ENCODE measurements around the gene IGF2BP2. TPM values are rescaled to one million over a fixed set of nuclear protein-coding genes. Genes with fewer than 3 reads are reported as not detected.
"Not testable (repeated sequence)": the region's sequence is repeated elsewhere in the genome, so short reads cannot be mapped to it uniquely, and the experiment has no call there.

Gene IGF2BP2
- total RNA-seq, 1 experiment from 2014 or later: 135 TPM

DNA sequence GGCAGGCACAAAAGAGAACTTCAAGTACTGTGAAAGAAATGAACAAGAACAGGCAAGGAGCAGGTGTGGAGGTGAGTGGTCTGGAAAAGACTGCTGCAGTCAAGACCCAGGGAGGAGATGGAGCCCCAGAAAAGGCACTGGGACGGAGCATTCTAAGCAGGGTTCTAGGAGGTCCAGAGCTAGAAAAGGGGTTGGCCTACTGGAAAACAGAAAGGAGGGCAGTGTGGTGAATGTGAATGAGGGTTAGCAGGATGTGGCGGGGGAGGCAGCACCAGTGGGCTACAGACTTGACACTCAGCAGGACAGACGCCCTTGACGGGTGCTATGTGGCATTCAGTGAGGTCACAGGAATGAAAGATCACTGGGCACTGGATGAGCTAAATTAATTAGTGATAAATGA is 163.1 kb downstream of the IGF2BP2 start:
- ChIA-PET CTCF (interaction anchor here (0.7 to 2.9 kb wide), 5 partner anchors 8 to 298 kb away, joined by 3 to 24 read pairs (median 11); no protein-coding TSS in a partner anchor), RAD21 (ENCODE audit: low non-redundant PET in 1 of 2, low total read pairs in 2 of 2, uncharacterized antibody in 2 of 2, unreplicated experiment in 2 of 2) (no interaction called here), POLR2A (no interaction called here)
- peaks cover 2 to 24% of the 10 kb centered on the region in 2 experiments; a peak in 3 of 4 replicates for H3K4me1 ChIP-seq (ENCODE audit: control insufficient read depth in 1 of 2, insufficient read depth in 2 of 2, low read length in 2 of 2)
- no TSS peak for BruUV-seq (replicated peaks)
- DNase-seq (ENCODE audit: low read depth, low spot score): no peak
- no peaks in the 10 kb centered on the region for H3K9me2 ChIP-seq (ENCODE audit: insufficient read depth)
- no peaks in the 10 kb centered on the region for H3K27me3 ChIP-seq (ENCODE audit: insufficient read depth, low read length)
- H3K4me2 ChIP-seq (ENCODE audit: low read length): no peak overlapping the region
- no peak for TF ChIP-seq TCF7L2 (IDR thresholded peaks at IDR 0.05; ENCODE audit: borderline replicate concordance, extremely low read depth, insufficient read depth, insufficient read length)
- no peak for TF ChIP-seq EZH2phosphoT487 (IDR thresholded peaks at IDR 0.05; ENCODE audit: borderline replicate concordance)
- TF ChIP-seq POLR2AphosphoS5 (IDR thresholded peaks at IDR 0.05; ENCODE audit: low read depth, low read length): no peak
- TF ChIP-seq YY1 (IDR thresholded peaks at IDR 0.05; ENCODE audit: extremely low read depth, insufficient replicate concordance, low read depth, low read length): no peak
- no peak for TF ChIP-seq ZNF274 (IDR thresholded peaks at IDR 0.05; ENCODE audit: low read depth, low read length)
- no peak for TF ChIP-seq JUND (IDR thresholded peaks at IDR 0.05)
- no peak for TF ChIP-seq CEBPB (IDR thresholded peaks at IDR 0.05; ENCODE audit: low read depth)
- TF ChIP-seq RAD21 (IDR thresholded peaks at IDR 0.05; ENCODE audit: low read depth): no peak
- no peak for TF ChIP-seq EGR1 (IDR thresholded peaks at IDR 0.05; ENCODE audit: low read depth)
- peaks cover 13 to 21% of the 10 kb centered on the region in 2 experiments for H3K36me3 ChIP-seq (ENCODE audit: control insufficient read depth in 1 of 2, insufficient read depth in 2 of 2, low read length in 2 of 2)
- H2AFZ ChIP-seq (ENCODE audit: low read depth, low read length, poor library complexity, severe bottlenecking): no peak overlapping the region
- no peak overlapping the region for H3K4me3 ChIP-seq (replicated peaks in 1 of 2; ENCODE audit: low read depth in 1 of 2, low read length in 2 of 2)
- H3K9me3 ChIP-seq (ENCODE audit: control insufficient read depth in 1 of 2, insufficient read depth in 1 of 2, low read depth in 1 of 2, low read length in 2 of 2): no peaks in the 10 kb centered on the region
- no peak for ATAC-seq
- no peak overlapping the region for H3K9ac ChIP-seq (ENCODE audit: low read length)
- H3K79me2 ChIP-seq (ENCODE audit: insufficient read depth, low read length): peaks cover 10% of the 10 kb centered on the region; the same call in 1 of the 2 replicates
- intact Hi-C loops (cut with micrococcal nuclease): loop anchor here (5.0 kb wide), 2 partner anchors 316 to 616 kb away; no protein-coding TSS in a partner anchor
- no peaks in the 10 kb centered on the region for H4K20me1 ChIP-seq (ENCODE audit: insufficient read depth)
- no peak overlapping the region for H3K27ac ChIP-seq (ENCODE audit: low read depth, low read length)

DNA sequence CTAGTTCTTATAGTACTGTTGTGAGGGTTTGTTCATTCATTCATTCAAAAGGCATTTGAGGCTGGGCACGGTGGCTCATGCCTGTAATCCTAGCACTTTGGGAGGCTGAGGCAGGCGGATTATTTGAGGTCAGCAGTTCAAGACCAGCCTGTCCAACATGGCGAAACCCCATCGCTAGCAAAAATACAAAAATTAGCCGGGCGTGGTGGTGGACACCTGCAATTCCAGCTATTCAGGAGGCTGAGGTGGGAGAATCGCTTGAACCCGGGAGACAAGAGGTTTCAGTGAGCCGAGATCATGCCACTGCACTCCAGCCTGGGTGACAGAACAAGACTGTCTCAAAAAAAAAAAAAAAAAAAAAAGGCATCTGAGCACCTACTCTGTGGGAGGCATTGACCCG is 163.5 kb downstream of the IGF2BP2 start:
- RAD21 ChIA-PET (ENCODE audit: low non-redundant PET in 1 of 2, low total read pairs in 2 of 2, uncharacterized antibody in 2 of 2, unreplicated experiment in 2 of 2): interaction anchor here in 1 of 2 experiments (1.4 kb wide), 1 partner anchor 282 kb away, joined by 5 read pairs; no protein-coding TSS in a partner anchor
- H3K9ac ChIP-seq (ENCODE audit: low read length); H3K9me3 ChIP-seq (ENCODE audit: control insufficient read depth in 1 of 2, insufficient read depth in 1 of 2, low read depth in 1 of 2, low read length in 2 of 2); DNase-seq (ENCODE audit: low read depth, low spot score); H3K27ac ChIP-seq (ENCODE audit: low read depth, low read length); H4K20me1 ChIP-seq (ENCODE audit: insufficient read depth); H3K27me3 ChIP-seq (ENCODE audit: insufficient read depth, low read length); ATAC-seq; H3K4me3 ChIP-seq (replicated peaks in 1 of 2; ENCODE audit: low read depth in 1 of 2, low read length in 2 of 2); H2AFZ ChIP-seq (ENCODE audit: low read depth, low read length, poor library complexity, severe bottlenecking); H3K4me2 ChIP-seq (ENCODE audit: low read length); BruUV-seq (replicated peaks); H3K9me2 ChIP-seq (ENCODE audit: insufficient read depth); POLR2A ChIA-PET: not testable (repeated sequence)
- intact Hi-C loops (cut with micrococcal nuclease): loop anchor here (5.0 kb wide), 2 partner anchors 316 to 616 kb away; no protein-coding TSS in a partner anchor
- peaks cover 10% of the 10 kb centered on the region; the same call in 1 of the 2 replicates for H3K79me2 ChIP-seq (ENCODE audit: insufficient read depth, low read length)
- CTCF ChIA-PET: interaction anchor here (0.7 to 2.9 kb wide), 18 partner anchors 9 to 581 kb away, joined by 3 to 24 read pairs (median 7); no protein-coding TSS in a partner anchor
- H3K36me3 ChIP-seq (ENCODE audit: control insufficient read depth in 1 of 2, insufficient read depth in 2 of 2, low read length in 2 of 2): peaks cover 14 to 25% of the 10 kb centered on the region in 2 experiments; a peak in 3 of 4 replicates
- peaks cover 2 to 24% of the 10 kb centered on the region in 2 experiments; a peak in 3 of 4 replicates for H3K4me1 ChIP-seq (ENCODE audit: control insufficient read depth in 1 of 2, insufficient read depth in 2 of 2, low read length in 2 of 2)

Data from HCT116 (cell line).